Smooth muscle cell (in vitro differentiated cells): ENCODE data around the gene RBBP8. TPM values are rescaled to one million over a fixed set of nuclear protein-coding genes. Genes with fewer than 3 reads are reported as not detected.

Experiments used
- DNase-seq: peaks from one replicate; lab custom pipeline; 2025; ENCODE audit not compliant: unreplicated experiment; lab: John Stamatoyannopoulos, UW
- H2AFZ ChIP-seq: fragments of 200-600 bp; sonication (generic); 2 replicates; pipeline ENCODE4 v1.6.0; 2016; ENCODE audit warnings: antibody characterized with exemption, low read depth, mild to moderate bottlenecking
- H3F3A ChIP-seq: fragments of 200-600 bp; sonication (generic); 2 replicates; pipeline ENCODE4 v1.6.0; 2017; ENCODE audit warnings: antibody characterized with exemption, low read depth
- H3K27ac ChIP-seq: fragments of 200-600 bp; sonication (generic); 2 replicates; pipeline ENCODE4 v1.5.1; 2016; ENCODE audit warnings: low read depth, mild to moderate bottlenecking
- H3K27me3 ChIP-seq: fragments of 200-600 bp; sonication (generic); 2 replicates; pipeline ENCODE4 v1.6.1; 2016; ENCODE audit warnings: low read depth, mild to moderate bottlenecking
- H3K36me3 ChIP-seq: fragments of 200-600 bp; sonication (generic); 2 replicates; pipeline ENCODE4 v1.5.1; 2016; ENCODE audit warnings: low read depth
- H3K4me1 ChIP-seq: fragments of 200-600 bp; sonication (generic); 2 replicates; pipeline ENCODE4 v1.5.1; 2016; ENCODE audit warnings: low read depth
- H3K4me2 ChIP-seq: fragments of 200-600 bp; sonication (generic); 2 replicates; pipeline ENCODE4 v1.6.0; 2016; ENCODE audit warnings: mild to moderate bottlenecking
- H3K4me3 ChIP-seq: fragments of 200-600 bp; sonication (generic); 2 replicates; pipeline ENCODE4 v1.5.1; 2016; ENCODE audit warnings: mild to moderate bottlenecking
- H3K79me2 ChIP-seq: fragments of 200-600 bp; sonication (generic); 2 replicates; pipeline ENCODE4 v1.6.0; 2016; ENCODE audit warnings: low read depth, mild to moderate bottlenecking
- H3K9ac ChIP-seq: fragments of 200-600 bp; sonication (generic); 2 replicates; pipeline ENCODE4 v1.6.0; 2016; ENCODE audit warnings: low read depth
- H3K9me3 ChIP-seq: fragments of 200-600 bp; sonication (generic); replicated peaks from 2 replicates; pipeline ENCODE4 v1.5.1; 2016; ENCODE audit warnings: low read depth
- H4K20me1 ChIP-seq: fragments of 200-600 bp; sonication (generic); 2 replicates; pipeline ENCODE4 v1.6.0; 2016; ENCODE audit warnings: low read depth
- WGBS: methylation state at CpG from one replicate; pipeline ENCODE4 v1.1.7; 2016; ENCODE audit warnings: low lambda C conversion rate; 5-methylcytosine and 5-hydroxymethylcytosine counted together
- polyA plus RNA-seq: library from polyadenylated mRNA; unstranded; fragments of >200 nt; fragmentation: Nextera tagmentation; extraction: Ambion mirVana; gene quantifications from 2 replicates; pipeline ENCODE4 v1.2.1, GENCODE V29; 2016
- total RNA-seq: library from RNA; depleted of rRNA; stranded (reverse); fragments of >200 nt; gene quantifications from 2 replicates; pipeline ENCODE4 v1.2.3, GENCODE V29; 2014
- TF ChIP-seq, protein P1 (sequence below): fragments of 200-600 bp; sonication (generic); IDR thresholded peaks from 2 replicates; pipeline ENCODE4 v1.5.1; 2017; ENCODE audit warnings: borderline replicate concordance, mild to moderate bottlenecking, antibody characterized with exemption; ENCODE audit not compliant: insufficient read depth, poor library complexity, severe bottlenecking

RBBP8 gene
- total and polyA plus RNA-seq, 2 experiments from 2014 or later: 11.7 to 39.3 TPM

- Histone ChIP-seq H2AFZ (no peak overlapping the region), H3F3A (no peaks in the 10 kb centered on the region), H3K9ac (no peak overlapping the region), H3K4me1 (no peaks in the 10 kb centered on the region), H3K9me3 (peaks cover 2% of the 10 kb centered on the region), H3K4me3 (no peak overlapping the region), H4K20me1 (no peaks in the 10 kb centered on the region), H3K4me2 (no peak overlapping the region), H3K79me2 (no peaks in the 10 kb centered on the region), H3K27me3 (no peaks in the 10 kb centered on the region), H3K36me3 (no peaks in the 10 kb centered on the region), H3K27ac (no peak overlapping the region)
- WGBS: 95% methylated on average over 4 of the region's 4 CpGs
- no peak for DNase-seq
- TF ChIP-seq, protein P1, sequence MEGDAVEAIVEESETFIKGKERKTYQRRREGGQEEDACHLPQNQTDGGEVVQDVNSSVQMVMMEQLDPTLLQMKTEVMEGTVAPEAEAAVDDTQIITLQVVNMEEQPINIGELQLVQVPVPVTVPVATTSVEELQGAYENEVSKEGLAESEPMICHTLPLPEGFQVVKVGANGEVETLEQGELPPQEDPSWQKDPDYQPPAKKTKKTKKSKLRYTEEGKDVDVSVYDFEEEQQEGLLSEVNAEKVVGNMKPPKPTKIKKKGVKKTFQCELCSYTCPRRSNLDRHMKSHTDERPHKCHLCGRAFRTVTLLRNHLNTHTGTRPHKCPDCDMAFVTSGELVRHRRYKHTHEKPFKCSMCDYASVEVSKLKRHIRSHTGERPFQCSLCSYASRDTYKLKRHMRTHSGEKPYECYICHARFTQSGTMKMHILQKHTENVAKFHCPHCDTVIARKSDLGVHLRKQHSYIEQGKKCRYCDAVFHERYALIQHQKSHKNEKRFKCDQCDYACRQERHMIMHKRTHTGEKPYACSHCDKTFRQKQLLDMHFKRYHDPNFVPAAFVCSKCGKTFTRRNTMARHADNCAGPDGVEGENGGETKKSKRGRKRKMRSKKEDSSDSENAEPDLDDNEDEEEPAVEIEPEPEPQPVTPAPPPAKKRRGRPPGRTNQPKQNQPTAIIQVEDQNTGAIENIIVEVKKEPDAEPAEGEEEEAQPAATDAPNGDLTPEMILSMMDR: no peak
Observed at GRCh38 chr18:23065234-23065806, 132.2 kb downstream of the RBBP8 start.

GRCh38 chr18:23066060-23066459 is 132.9 kb downstream of the RBBP8 start:
- no peak overlapping the region for H3K4me3 ChIP-seq
- 89% methylated on average over 7 of the region's 7 CpGs for WGBS
- H3K27ac ChIP-seq: no peak overlapping the region
- H4K20me1 ChIP-seq: no peaks in the 10 kb centered on the region
- peaks cover 2% of the 10 kb centered on the region for H3K9me3 ChIP-seq
- TF ChIP-seq, protein P1: no peak
- H3K27me3 ChIP-seq: no peaks in the 10 kb centered on the region
- H3K4me1 ChIP-seq: no peaks in the 10 kb centered on the region
- no peak overlapping the region for H2AFZ ChIP-seq
- H3F3A ChIP-seq: no peaks in the 10 kb centered on the region
- no peaks in the 10 kb centered on the region for H3K79me2 ChIP-seq
- no peak overlapping the region for H3K4me2 ChIP-seq
- no peak overlapping the region for H3K9ac ChIP-seq
- DNase-seq: no peak
- H3K36me3 ChIP-seq: no peaks in the 10 kb centered on the region

DNA sequence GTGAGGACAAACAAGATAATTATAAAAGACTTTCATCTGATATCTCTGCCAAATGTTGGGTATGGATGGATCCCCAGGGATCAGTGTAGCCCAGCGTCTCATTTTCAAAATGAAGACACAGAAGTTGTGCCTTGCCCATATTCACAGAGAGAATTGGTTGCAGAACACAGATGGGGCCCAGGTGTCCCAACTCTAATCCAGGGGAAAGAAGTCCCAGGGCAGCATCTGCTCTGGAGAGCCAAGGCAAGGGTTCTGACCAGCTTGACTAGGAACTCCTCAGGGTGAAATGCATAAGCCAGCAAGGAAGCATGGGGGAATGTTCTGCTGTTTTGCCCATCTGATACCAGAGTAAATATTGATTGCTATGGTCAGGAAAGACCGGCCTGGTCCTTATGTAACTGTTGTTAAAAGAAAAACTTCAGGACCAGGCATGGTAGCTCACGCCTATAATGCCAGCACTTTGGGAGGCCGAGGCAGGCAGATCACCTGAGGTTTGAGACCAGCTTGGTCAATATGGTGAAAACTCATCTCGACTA is 133.4 kb downstream of the RBBP8 start:
- no peaks in the 10 kb centered on the region for H3F3A ChIP-seq
- WGBS: 94% methylated on average over 5 of the region's 5 CpGs
- no peak overlapping the region for H3K4me3 ChIP-seq
- peaks cover 2% of the 10 kb centered on the region for H3K9me3 ChIP-seq
- H3K4me1 ChIP-seq: no peaks in the 10 kb centered on the region
- H2AFZ ChIP-seq: no peak overlapping the region
- no peaks in the 10 kb centered on the region for H3K79me2 ChIP-seq
- H3K9ac ChIP-seq: no peak overlapping the region
- no peak overlapping the region for H3K4me2 ChIP-seq
- H3K27ac ChIP-seq: no peak overlapping the region
- TF ChIP-seq, protein P1: no peak
- no peaks in the 10 kb centered on the region for H3K27me3 ChIP-seq
- DNase-seq: no peak
- no peaks in the 10 kb centered on the region for H3K36me3 ChIP-seq
- H4K20me1 ChIP-seq: no peaks in the 10 kb centered on the region

GRCh38 chr18:23067236-23067635 is 134.1 kb downstream of the RBBP8 start:
- no peak overlapping the region for H3K9ac ChIP-seq
- H3F3A ChIP-seq: no peaks in the 10 kb centered on the region
- no peak overlapping the region for H3K4me2 ChIP-seq
- no peaks in the 10 kb centered on the region for H3K27me3 ChIP-seq
- H3K4me1 ChIP-seq: no peaks in the 10 kb centered on the region
- no peaks in the 10 kb centered on the region for H3K79me2 ChIP-seq
- no peaks in the 10 kb centered on the region for H4K20me1 ChIP-seq
- H3K4me3 ChIP-seq: no peak overlapping the region
- 64% methylated on average over 4 of the region's 4 CpGs for WGBS
- H3K9me3 ChIP-seq: peaks cover 2% of the 10 kb centered on the region
- H3K36me3 ChIP-seq: no peaks in the 10 kb centered on the region
- TF ChIP-seq, protein P1: no peak
- no peak overlapping the region for H2AFZ ChIP-seq
- no peak for DNase-seq
- no peak overlapping the region for H3K27ac ChIP-seq
